HepG2 (cell line): ENCODE results near the gene DNAL4. TPM values are rescaled to one million over a fixed set of nuclear protein-coding genes. Genes with fewer than 3 reads are reported as not detected.

ENCODE experiments used
- ATAC-seq: fragments of 200-7000 bp; cut with Tn5 transposase; 3 replicates; pipeline ENCODE4 v1.9.1; 2020; ENCODE audit warnings: mild to moderate bottlenecking, moderate library complexity
- BruUV-seq: library from RNA; stranded (reverse); fragments of 400-500 nt; replicated peaks from 2 replicates; lab custom pipeline; 2021; lab: Mats Ljungman, UMichigan
- CTCF ChIA-PET: fragments of 300-600 bp; formaldehyde crosslinking; extraction: SDS; loops from one replicate; lab custom pipeline; 2021; ENCODE audit warnings: low total read pairs, inconsistent platforms, low intra/inter-chr PET ratio; lab: Yijun Ruan, JAX
- POLR2A ChIA-PET: fragments of 350-600 bp; sonication (Branson Sonifier 250); formaldehyde crosslinking; loops from one replicate; lab custom pipeline; 2020; ENCODE audit warnings: antibody characterized with exemption, inconsistent platforms; lab: Yijun Ruan, JAX
- DNase-seq: peaks from one replicate; pipeline ENCODE4 v3.0.0-alpha.2; 2015; ENCODE audit warnings: low spot score
- FAIRE-seq: peaks from 3 replicates; lab custom pipeline; 2011; peaks lifted over from hg19 to GRCh38; lab: Jason Lieb, UNC
- H2AFZ ChIP-seq: one replicate; pipeline ENCODE4 v1.6.1; 2011; ENCODE audit warnings: low read length, inconsistent platforms
- H3K27ac ChIP-seq: fragments of 300-600 bp; 3 replicates; pipeline ENCODE4 v1.8.0; 2011; ENCODE audit warnings: mixed run types, mild to moderate bottlenecking, mixed read lengths, low read length, inconsistent platforms; ENCODE audit not compliant: insufficient read depth; ENCODE audit errors: extremely low read length
- H3K27me3 ChIP-seq, 2 experiments: fragments of 200-600 bp in 1 of 2; 2 replicates in 1 of 2; 3 replicates in 1 of 2; pipeline versions ENCODE4 v1.6.0 to v1.8.0; 2011; ENCODE audit warnings: low read length in 2 of 2, mild to moderate bottlenecking in 2 of 2, moderate library complexity in 2 of 2, inconsistent platforms in 1 of 2; ENCODE audit not compliant: insufficient read depth in 2 of 2, control insufficient read depth in 1 of 2
- H3K36me3 ChIP-seq, 2 experiments: fragments of 200-600 bp in 1 of 2; replicated peaks in 1 of 2; 2 replicates in 1 of 2; 3 replicates in 1 of 2; pipeline versions ENCODE4 v1.5.1 to v1.8.0; 2011; ENCODE audit warnings: low read length in 2 of 2, inconsistent platforms in 1 of 2; ENCODE audit not compliant: insufficient read depth in 2 of 2, control insufficient read depth in 1 of 2
- H3K4me1 ChIP-seq: 2 replicates; pipeline ENCODE4 v1.5.1; 2012; ENCODE audit warnings: low read length, inconsistent platforms; ENCODE audit not compliant: insufficient read depth
- H3K4me2 ChIP-seq: 2 replicates; pipeline ENCODE4 v1.6.0; 2011; ENCODE audit warnings: low read depth, low read length, inconsistent platforms
- H3K4me3 ChIP-seq, 3 experiments: fragments of 200-600 bp in 1 of 3; sonication (generic), shearing (Covaris generic) in 1 of 3; replicated peaks in 1 of 3; 2 replicates each; pipeline ENCODE4 v1.5.1; 2011 to 2016; ENCODE audit warnings: low read length in 3 of 3, inconsistent platforms in 2 of 3, low read depth in 2 of 3, mild to moderate bottlenecking in 2 of 3, control low read depth in 1 of 3, mixed read lengths in 1 of 3; ENCODE audit not compliant: insufficient read depth in 1 of 3
- H3K79me2 ChIP-seq: one replicate; pipeline ENCODE4 v1.6.1; 2011; ENCODE audit warnings: low read length, inconsistent platforms; ENCODE audit not compliant: insufficient read depth
- H3K9ac ChIP-seq: 2 replicates; pipeline ENCODE4 v1.6.0; 2011; ENCODE audit warnings: mild to moderate bottlenecking, low read depth, low read length, inconsistent platforms; ENCODE audit not compliant: insufficient read depth
- H3K9me3 ChIP-seq: 2 replicates; pipeline ENCODE4 v1.5.1; 2012; ENCODE audit warnings: mild to moderate bottlenecking, low read length
- H4K20me1 ChIP-seq: 2 replicates; pipeline ENCODE4 v1.6.0; 2011; ENCODE audit warnings: inconsistent platforms, mild to moderate bottlenecking, low read length, moderate library complexity; ENCODE audit not compliant: insufficient read depth
- MAFK ChIP-seq, 2 experiments: IDR thresholded peaks in 1 of 2; conservative IDR thresholded peaks in 1 of 2; 2 replicates each; pipeline ENCODE4 v1.6.1; 2011; ENCODE audit warnings: improper control_type of control experiment in 2 of 2, low read length in 2 of 2
- NBN ChIP-seq: fragments of 450-650 bp; conservative IDR thresholded peaks from 2 replicates; pipeline ENCODE4 v1.6.1; 2017
- PHF21A ChIP-seq: sonication (generic); formaldehyde crosslinking; IDR thresholded peaks from 2 replicates; pipeline ENCODE4 v1.5.0; 2020; ENCODE audit warnings: mild to moderate bottlenecking, missing genetic modification reagents
- SIX1 ChIP-seq: sonication (generic); formaldehyde crosslinking; IDR thresholded peaks from 2 replicates; pipeline ENCODE4 v1.4.0; 2020; ENCODE audit warnings: missing genetic modification reagents, borderline replicate concordance
- USF2 ChIP-seq, 2 experiments: sonication (generic) in 1 of 2; formaldehyde crosslinking in 1 of 2; IDR thresholded peaks; 2 replicates each; pipeline versions ENCODE4 v1.5.1 to v1.6.1; 2011 to 2020; ENCODE audit warnings: borderline replicate concordance in 1 of 2, low read depth in 1 of 2, low read length in 1 of 2, mild to moderate bottlenecking in 1 of 2, missing genetic modification reagents in 1 of 2, moderate library complexity in 1 of 2
- ZNF230 ChIP-seq: sonication (generic); formaldehyde crosslinking; IDR thresholded peaks from 2 replicates; pipeline ENCODE4 v1.4.0; 2020; ENCODE audit warnings: mild to moderate bottlenecking, missing genetic modification reagents
- ZNF629 ChIP-seq: sonication (generic); formaldehyde crosslinking; conservative IDR thresholded peaks from 2 replicates; pipeline ENCODE4 v1.5.0; 2020; ENCODE audit warnings: missing genetic modification reagents
- ZNF781 ChIP-seq: sonication (generic); formaldehyde crosslinking; IDR thresholded peaks from 2 replicates; pipeline ENCODE4 v1.5.1; 2020; ENCODE audit warnings: borderline replicate concordance, mild to moderate bottlenecking, missing genetic modification reagents; ENCODE audit errors: not compliant biosample characterization
- WGBS: methylation state at CpG from one replicate; pipeline ENCODE4 v1.1.6; 2017; ENCODE audit warnings: low lambda C conversion rate; 5-methylcytosine and 5-hydroxymethylcytosine counted together
- in situ Hi-C: cut with HindIII; loops from 2 replicates; pipeline ENCODE4 v1.10.0; 2017; ENCODE audit warnings: low pct_unique_long_range_greater_than_20kb; ENCODE audit not compliant: extremely low pct_ligation_motif_present
- intact Hi-C: fragments of 100-400 bp; cut with micrococcal nuclease; formaldehyde crosslinking; loops from one replicate; pipeline ENCODE4 v1.10.0; 2022; ENCODE audit not compliant: unreplicated experiment
- polyA plus RNA-seq, 8 experiments: library from polyadenylated mRNA; depleted of rRNA in 3 of 8; stranded (reverse) in 7 of 8; unstranded in 1 of 8; fragments of >200 nt; fragmentation: Illumina TruSeq in 4 of 8; extraction: Trizol in 4 of 8; gene quantifications; 2 replicates each; pipeline versions ENCODE4 v1.2.1 to v1.2.3, GENCODE V29; 2011 to 2016; ENCODE audit warnings: low read depth in 4 of 8, missing spikeins in 1 of 8, mixed read lengths in 1 of 8; ENCODE audit not compliant: insufficient read depth in 1 of 8
- total RNA-seq, 5 experiments: library from RNA; depleted of rRNA; stranded (reverse); fragments of >200 nt; fragmentation: Illumina TruSeq; extraction: Trizol; gene quantifications; 2 replicates each; pipeline ENCODE4 v1.2.3, GENCODE V29; 2016; ENCODE audit warnings: low read depth in 1 of 5
- TF ChIP-seq, protein P1 (sequence below): IDR thresholded peaks from 2 replicates; pipeline ENCODE4 v1.6.1; 2018; ENCODE audit warnings: missing genetic modification reagents
- TF ChIP-seq, protein P2 (sequence below), 2 experiments: fragments of 450-650 bp in 1 of 2; sonication (generic) in 1 of 2; formaldehyde crosslinking; IDR thresholded peaks; 2 replicates each; pipeline versions ENCODE4 v1.5.0 to v1.8.0; 2020 to 2022; ENCODE audit warnings: mild to moderate bottlenecking in 1 of 2, missing genetic modification reagents in 1 of 2

The DNAL4 gene
- total and polyA plus RNA-seq, 2 of the 13 experiments (the other 11 are each of a cell fraction or from before 2014, with no cell fraction given) = 8.0 to 10.7 TPM

GRCh38 chr22:38841635-38842034, 47.7 kb upstream of the DNAL4 start:
- ChIA-PET POLR2A (no interaction called here), CTCF (interaction anchor here (1.1 kb wide), 1 partner anchor 73 kb away, joined by 3 read pairs; no protein-coding TSS in a partner anchor)
- intact Hi-C loops = loop anchor here (10.0 kb wide), 1 partner anchor 77 kb away; no protein-coding TSS in a partner anchor
- BruUV-seq = no TSS peak
- H3K36me3 ChIP-seq = no peaks in the 10 kb centered on the region
- no peaks in the 10 kb centered on the region for H3K79me2 ChIP-seq
- H3K27ac ChIP-seq = no peak overlapping the region
- no peak for DNase-seq
- ATAC-seq = no peak
- peak overlapping the region in 1 of 3 experiments; percentile 83; a peak in 1 of 6 replicates for H3K4me3 ChIP-seq
- no peak overlapping the region for H2AFZ ChIP-seq
- peak overlapping the region; percentile 74 for H3K4me2 ChIP-seq
- no peaks in the 10 kb centered on the region for H4K20me1 ChIP-seq
- peaks cover 62% of the 10 kb centered on the region for H3K4me1 ChIP-seq
- H3K9me3 ChIP-seq = no peaks in the 10 kb centered on the region
- in situ Hi-C loops = no loop called here
- no peak overlapping the region for H3K9ac ChIP-seq
- 88% methylated on average over 5 of the region's 5 CpGs for WGBS
- TF ChIP-seq, protein P1, sequence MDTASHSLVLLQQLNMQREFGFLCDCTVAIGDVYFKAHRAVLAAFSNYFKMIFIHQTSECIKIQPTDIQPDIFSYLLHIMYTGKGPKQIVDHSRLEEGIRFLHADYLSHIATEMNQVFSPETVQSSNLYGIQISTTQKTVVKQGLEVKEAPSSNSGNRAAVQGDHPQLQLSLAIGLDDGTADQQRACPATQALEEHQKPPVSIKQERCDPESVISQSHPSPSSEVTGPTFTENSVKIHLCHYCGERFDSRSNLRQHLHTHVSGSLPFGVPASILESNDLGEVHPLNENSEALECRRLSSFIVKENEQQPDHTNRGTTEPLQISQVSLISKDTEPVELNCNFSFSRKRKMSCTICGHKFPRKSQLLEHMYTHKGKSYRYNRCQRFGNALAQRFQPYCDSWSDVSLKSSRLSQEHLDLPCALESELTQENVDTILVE (CRISPR knock-in tag) = no peak
- TF ChIP-seq NBN = no peak
- TF ChIP-seq MAFK (conservative IDR thresholded peaks at IDR 0.05 in 1 of 2, IDR thresholded peaks at IDR 0.05 in 1 of 2; ENCODE audit: low read length in 2 of 2) = no peak
- peak; percentile 49; the same call in 1 of the 2 replicates for TF ChIP-seq ZNF629 (CRISPR knock-in tag)
- H3K27me3 ChIP-seq = no peaks in the 10 kb centered on the region
- FAIRE-seq = no peak

GRCh38 chr22:38841211-38841610, 47.3 kb upstream of the DNAL4 start:
- TF ChIP-seq, protein P2, sequence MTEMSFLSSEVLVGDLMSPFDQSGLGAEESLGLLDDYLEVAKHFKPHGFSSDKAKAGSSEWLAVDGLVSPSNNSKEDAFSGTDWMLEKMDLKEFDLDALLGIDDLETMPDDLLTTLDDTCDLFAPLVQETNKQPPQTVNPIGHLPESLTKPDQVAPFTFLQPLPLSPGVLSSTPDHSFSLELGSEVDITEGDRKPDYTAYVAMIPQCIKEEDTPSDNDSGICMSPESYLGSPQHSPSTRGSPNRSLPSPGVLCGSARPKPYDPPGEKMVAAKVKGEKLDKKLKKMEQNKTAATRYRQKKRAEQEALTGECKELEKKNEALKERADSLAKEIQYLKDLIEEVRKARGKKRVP (CRISPR knock-in tag; IDR thresholded peaks at IDR 0.05) = no peak
- no peak for TF ChIP-seq SIX1
- no peak for TF ChIP-seq ZNF230 (CRISPR knock-in tag)
- no peak for TF ChIP-seq USF2 (IDR thresholded peaks at IDR 0.05; ENCODE audit: low read depth, low read length)
- no peak for TF ChIP-seq USF2 (CRISPR knock-in tag; IDR thresholded peaks at IDR 0.05; ENCODE audit: borderline replicate concordance)
- TF ChIP-seq ZNF781 (CRISPR knock-in tag) = no peak
- no peak for TF ChIP-seq PHF21A (CRISPR knock-in tag)
- no peaks in the 10 kb centered on the region for H3K9me3 ChIP-seq
- H2AFZ ChIP-seq = no peak overlapping the region
- no peak overlapping the region for H3K27ac ChIP-seq
- H3K36me3 ChIP-seq = no peaks in the 10 kb centered on the region
- H3K4me2 ChIP-seq = peak overlapping the region; percentile 7; the same call in 1 of the 2 replicates
- DNase-seq (no peak), FAIRE-seq (no peak), ATAC-seq (no peak)
- no peaks in the 10 kb centered on the region for H3K27me3 ChIP-seq
- ChIA-PET POLR2A (no interaction called here), CTCF (interaction anchor here (1.1 kb wide), 1 partner anchor 73 kb away, joined by 3 read pairs; no protein-coding TSS in a partner anchor)
- peaks cover 61% of the 10 kb centered on the region for H3K4me1 ChIP-seq
- intact Hi-C loops = loop anchor here (10.0 kb wide), 1 partner anchor 76 kb away; no protein-coding TSS in a partner anchor
- H3K9ac ChIP-seq = no peak overlapping the region
- whole genome bisulfite sequencing = 97% methylated on average over 3 of the region's 7 CpGs
- BruUV-seq = no TSS peak
- in situ Hi-C loops = no loop called here
- H4K20me1 ChIP-seq = no peaks in the 10 kb centered on the region
- H3K4me3 ChIP-seq = no peak overlapping the region
- no peaks in the 10 kb centered on the region for H3K79me2 ChIP-seq
